ENCODE data around the gene TPTE2. TPM values are rescaled to one million over a fixed set of nuclear protein-coding genes. Genes with fewer than 3 reads are reported as not detected.

The TPTE2 gene
- polyA plus RNA-seq, 4 donors: 0.16 to 0.44 (median 0.27) TPM

Other genes with a start within 250 kb of the TPTE2 start
- 10 to 100 TPM; 50.3 to 69.2 (median 61.1) TPM for gene MPHOSPH8, start 72.1 kb upstream of the TPTE2 start, polyA plus RNA-seq (ENCODE audit: insufficient read length in 4 of 4)
- 10 to 100 TPM; 75.5 to 86.6 (median 84.5) TPM for gene PSPC1, start 221.4 kb upstream of the TPTE2 start, polyA plus RNA-seq (ENCODE audit: insufficient read length in 4 of 4)

All from right renal pelvis (tissue), 4 donors.